ENCODE data around the gene ZSCAN22.

ZSCAN22 gene

GRCh38 chr19:58350871-58351557, 24.2 kb downstream of the ZSCAN22 start:
- Histone ChIP-seq H3K36me3 (ENCODE audit: control insufficient read depth, insufficient read depth, low read length) (no peaks in the 10 kb centered on the region), H3K27ac (ENCODE audit: insufficient read depth, low read length, poor library complexity, severe bottlenecking) (no peak overlapping the region), H3K4me1 (ENCODE audit: control insufficient read depth, insufficient read depth, low read length, poor library complexity, severe bottlenecking) (peaks cover 8% of the 10 kb centered on the region), H3K9me3 (ENCODE audit: control insufficient read depth, low read length) (no peaks in the 10 kb centered on the region), H3K4me3 (ENCODE audit: insufficient read depth, low read depth, low read length, poor library complexity, severe bottlenecking) (no peak overlapping the region), H3K27me3 (replicated peaks; ENCODE audit: control insufficient read depth, insufficient read depth, low read length, poor library complexity, severe bottlenecking) (no peaks in the 10 kb centered on the region)
- DNase-seq, result no peak

- Histone ChIP-seq H3K27ac (ENCODE audit: insufficient read depth, low read length, poor library complexity, severe bottlenecking) (no peak overlapping the region), H3K36me3 (ENCODE audit: control insufficient read depth, insufficient read depth, low read length) (no peaks in the 10 kb centered on the region), H3K4me1 (ENCODE audit: control insufficient read depth, insufficient read depth, low read length, poor library complexity, severe bottlenecking) (peaks cover 12% of the 10 kb centered on the region), H3K9me3 (ENCODE audit: control insufficient read depth, low read length) (no peaks in the 10 kb centered on the region), H3K4me3 (ENCODE audit: insufficient read depth, low read depth, low read length, poor library complexity, severe bottlenecking) (no peak overlapping the region), H3K27me3 (replicated peaks; ENCODE audit: control insufficient read depth, insufficient read depth, low read length, poor library complexity, severe bottlenecking) (no peaks in the 10 kb centered on the region)
- no peak for DNase-seq
Observed at GRCh38 chr19:58351558-58351878, 24.7 kb downstream of the ZSCAN22 start.

GRCh38 chr19:58351990-58352755, 25.4 kb downstream of the ZSCAN22 start:
- Histone ChIP-seq H3K4me1 (ENCODE audit: control insufficient read depth, insufficient read depth, low read length, poor library complexity, severe bottlenecking) (peaks cover 13% of the 10 kb centered on the region), H3K9me3 (ENCODE audit: control insufficient read depth, low read length) (no peaks in the 10 kb centered on the region), H3K4me3 (ENCODE audit: insufficient read depth, low read depth, low read length, poor library complexity, severe bottlenecking) (no peak overlapping the region), H3K36me3 (ENCODE audit: control insufficient read depth, insufficient read depth, low read length) (no peaks in the 10 kb centered on the region), H3K27ac (ENCODE audit: insufficient read depth, low read length, poor library complexity, severe bottlenecking) (no peak overlapping the region), H3K27me3 (replicated peaks; ENCODE audit: control insufficient read depth, insufficient read depth, low read length, poor library complexity, severe bottlenecking) (no peaks in the 10 kb centered on the region)
- DNase-seq, result no peak

- no peak for DNase-seq
- H3K27me3 ChIP-seq (replicated peaks; ENCODE audit: control insufficient read depth, insufficient read depth, low read length, poor library complexity, severe bottlenecking), result no peaks in the 10 kb centered on the region
- H3K36me3 ChIP-seq (ENCODE audit: control insufficient read depth, insufficient read depth, low read length), result no peaks in the 10 kb centered on the region
- H3K9me3 ChIP-seq (ENCODE audit: control insufficient read depth, low read length), result no peaks in the 10 kb centered on the region
- H3K4me1 ChIP-seq (ENCODE audit: control insufficient read depth, insufficient read depth, low read length, poor library complexity, severe bottlenecking), result peaks cover 16% of the 10 kb centered on the region
- no peak within 1 kb of the TSS for H3K27ac ChIP-seq (ENCODE audit: insufficient read depth, low read length, poor library complexity, severe bottlenecking)
- no peak within 1 kb of the TSS for H3K4me3 ChIP-seq (ENCODE audit: insufficient read depth, low read depth, low read length, poor library complexity, severe bottlenecking)
Observed at GRCh38 chr19:58352760-58353671, 26.2 kb downstream of the ZSCAN22 start, which contains the start of gene A1BG. Gene A1BG (minus strand): TSS chr19:58353492. CDS start chr19:58353437, 55 bp downstream.

GRCh38 chr19:58353717-58354477, 27.1 kb downstream of the ZSCAN22 start:
- Histone ChIP-seq H3K36me3 (ENCODE audit: control insufficient read depth, insufficient read depth, low read length) (no peaks in the 10 kb centered on the region), H3K27me3 (replicated peaks; ENCODE audit: control insufficient read depth, insufficient read depth, low read length, poor library complexity, severe bottlenecking) (no peaks in the 10 kb centered on the region), H3K9me3 (ENCODE audit: control insufficient read depth, low read length) (no peaks in the 10 kb centered on the region), H3K27ac (ENCODE audit: insufficient read depth, low read length, poor library complexity, severe bottlenecking) (no peak overlapping the region), H3K4me1 (ENCODE audit: control insufficient read depth, insufficient read depth, low read length, poor library complexity, severe bottlenecking) (peaks cover 16% of the 10 kb centered on the region), H3K4me3 (ENCODE audit: insufficient read depth, low read depth, low read length, poor library complexity, severe bottlenecking) (no peak overlapping the region)
- DNase-seq, result no peak

GRCh38 chr19:58354478-58355030, 27.8 kb downstream of the ZSCAN22 start:
- Histone ChIP-seq H3K4me1 (ENCODE audit: control insufficient read depth, insufficient read depth, low read length, poor library complexity, severe bottlenecking) (peaks cover 16% of the 10 kb centered on the region), H3K4me3 (ENCODE audit: insufficient read depth, low read depth, low read length, poor library complexity, severe bottlenecking) (no peak overlapping the region), H3K27ac (ENCODE audit: insufficient read depth, low read length, poor library complexity, severe bottlenecking) (no peak overlapping the region), H3K9me3 (ENCODE audit: control insufficient read depth, low read length) (no peaks in the 10 kb centered on the region), H3K36me3 (ENCODE audit: control insufficient read depth, insufficient read depth, low read length) (no peaks in the 10 kb centered on the region), H3K27me3 (replicated peaks; ENCODE audit: control insufficient read depth, insufficient read depth, low read length, poor library complexity, severe bottlenecking) (no peaks in the 10 kb centered on the region)
- DNase-seq, result no peak

GRCh38 chr19:58355215-58355796, 28.5 kb downstream of the ZSCAN22 start:
- Histone ChIP-seq H3K27ac (ENCODE audit: insufficient read depth, low read length, poor library complexity, severe bottlenecking) (no peak overlapping the region), H3K9me3 (ENCODE audit: control insufficient read depth, low read length) (no peaks in the 10 kb centered on the region), H3K4me3 (ENCODE audit: insufficient read depth, low read depth, low read length, poor library complexity, severe bottlenecking) (no peak overlapping the region), H3K4me1 (ENCODE audit: control insufficient read depth, insufficient read depth, low read length, poor library complexity, severe bottlenecking) (peaks cover 16% of the 10 kb centered on the region), H3K27me3 (replicated peaks; ENCODE audit: control insufficient read depth, insufficient read depth, low read length, poor library complexity, severe bottlenecking) (no peaks in the 10 kb centered on the region), H3K36me3 (ENCODE audit: control insufficient read depth, insufficient read depth, low read length) (no peaks in the 10 kb centered on the region)
- DNase-seq, result no peak

- no peaks in the 10 kb centered on the region for H3K36me3 ChIP-seq (ENCODE audit: control insufficient read depth, insufficient read depth, low read length)
- H3K27me3 ChIP-seq (replicated peaks; ENCODE audit: control insufficient read depth, insufficient read depth, low read length, poor library complexity, severe bottlenecking), result no peaks in the 10 kb centered on the region
- DNase-seq, result no peak
- H3K27ac ChIP-seq (ENCODE audit: insufficient read depth, low read length, poor library complexity, severe bottlenecking), result no peak overlapping the region
- peak overlapping the region; percentile 51 for H3K4me3 ChIP-seq (ENCODE audit: insufficient read depth, low read depth, low read length, poor library complexity, severe bottlenecking)
- H3K4me1 ChIP-seq (ENCODE audit: control insufficient read depth, insufficient read depth, low read length, poor library complexity, severe bottlenecking), result peaks cover 16% of the 10 kb centered on the region
- no peaks in the 10 kb centered on the region for H3K9me3 ChIP-seq (ENCODE audit: control insufficient read depth, low read length)
Observed at GRCh38 chr19:58355908-58356765, 29.3 kb downstream of the ZSCAN22 start.
